Stimulated activated naive B cell treated with anti-CD40 and anti-IgM and Interleukin-4, amounts not matched to agents 10 μg/mL and 1 μg/mL and 100 μg/mL, for 72 hours (primary cell): ENCODE results near the gene SLC37A1.
A peak's percentile ranks its signal among the peaks of the same experiment; 100 is the strongest.

ENCODE experiments used
- ATAC-seq, 2 donors: fragments of 150-1000 bp; cut with Tn5 transposase; replicated peaks; 2 replicates each; pipeline ENCODE4 v1.10.0; 2021; ENCODE audit warnings: moderate library complexity in 1 of 2
- DNase-seq: peaks from one replicate; pipeline ENCODE4 v3.0.0; 2021
- H3K27ac Mint-ChIP-seq: one replicate; pipeline ENCODE4 v1.8.0; 2022; ENCODE audit warnings: mild to moderate bottlenecking, mixed read lengths
- H3K27me3 Mint-ChIP-seq, 2 donors: one replicate each; pipeline ENCODE4 v1.8.0; 2022; ENCODE audit warnings: mixed read lengths in 2 of 2
- H3K36me3 Mint-ChIP-seq, 2 donors: one replicate each; pipeline ENCODE4 v1.8.0; 2022; ENCODE audit warnings: mixed read lengths in 2 of 2, mild to moderate bottlenecking in 1 of 2
- H3K4me1 Mint-ChIP-seq, 2 donors: one replicate each; pipeline ENCODE4 v1.8.0; 2022; ENCODE audit warnings: mixed read lengths in 2 of 2, mild to moderate bottlenecking in 1 of 2
- H3K4me3 Mint-ChIP-seq, 2 donors: one replicate each; pipeline ENCODE4 v1.8.0; 2022; ENCODE audit warnings: mild to moderate bottlenecking in 2 of 2, mixed read lengths in 2 of 2, moderate library complexity in 1 of 2
- H3K9me3 Mint-ChIP-seq, 2 donors: one replicate each; pipeline ENCODE4 v1.8.0; 2022; ENCODE audit warnings: mixed read lengths in 2 of 2, mild to moderate bottlenecking in 1 of 2

SLC37A1 gene

GRCh38 chr21:42533306-42533962 is 19.8 kb downstream of the SLC37A1 start:
- Mint-ChIP-seq H3K4me3 (peak overlapping the region; percentile 74 to 78), H3K9me3 (no peaks in the 10 kb centered on the region), H3K4me1 (peaks cover 58 to 74% of the 10 kb centered on the region in 2 donors), H3K36me3 (peaks cover 38 to 74% of the 10 kb centered on the region in 2 donors), H3K27ac (peak overlapping the region; percentile 87), H3K27me3 (no peaks in the 10 kb centered on the region)
- DNase-seq (no peak), ATAC-seq (no peak)

GRCh38 chr21:42533963-42534355 is 20.3 kb downstream of the SLC37A1 start:
- ATAC-seq (no peak), DNase-seq (no peak)
- Mint-ChIP-seq H3K4me3 (peak overlapping the region; percentile 74 to 78), H3K4me1 (peaks cover 58 to 73% of the 10 kb centered on the region in 2 donors), H3K27me3 (no peaks in the 10 kb centered on the region), H3K9me3 (no peaks in the 10 kb centered on the region), H3K27ac (peak overlapping the region; percentile 87), H3K36me3 (peaks cover 38 to 75% of the 10 kb centered on the region in 2 donors)

GRCh38 chr21:42534421-42535378 is 21.0 kb downstream of the SLC37A1 start:
- Mint-ChIP-seq H3K27ac (peak overlapping the region; percentile 87), H3K27me3 (no peaks in the 10 kb centered on the region), H3K9me3 (no peaks in the 10 kb centered on the region), H3K4me3 (peak overlapping the region; percentile 74 to 78), H3K36me3 (peaks cover 40 to 78% of the 10 kb centered on the region in 2 donors), H3K4me1 (peaks cover 61 to 72% of the 10 kb centered on the region in 2 donors)
- ATAC-seq (peak; percentile 84 to 90), DNase-seq (peak; percentile 79)

- peaks cover 39 to 76% of the 10 kb centered on the region in 2 donors for H3K36me3 Mint-ChIP-seq
- ATAC-seq: peak; percentile 71
Measured at GRCh38 chr21:42535602-42536171, 22.0 kb downstream of the SLC37A1 start.

GRCh38 chr21:42536601-42537000 is 22.9 kb downstream of the SLC37A1 start:
- no peak for ATAC-seq
- H3K9me3 Mint-ChIP-seq: no peaks in the 10 kb centered on the region

More at GRCh38 chr21:42535602-42536171, 22.0 kb downstream of the SLC37A1 start:
- Mint-ChIP-seq H3K9me3 (no peaks in the 10 kb centered on the region), H3K27ac (peak overlapping the region; percentile 87), H3K4me1 (peaks cover 52 to 62% of the 10 kb centered on the region in 2 donors), H3K27me3 (no peaks in the 10 kb centered on the region), H3K4me3 (peak overlapping the region; percentile 57 to 74)
- DNase-seq: peak; percentile 77

GRCh38 chr21:42537106-42537742 is 23.6 kb downstream of the SLC37A1 start:
- DNase-seq (no peak), ATAC-seq (peak in 1 of 2 donors; percentile 18)
- H3K27me3 Mint-ChIP-seq: no peaks in the 10 kb centered on the region
- H3K36me3 Mint-ChIP-seq: peaks cover 35 to 71% of the 10 kb centered on the region in 2 donors
- H3K4me3 Mint-ChIP-seq: no peak overlapping the region
- H3K27ac Mint-ChIP-seq: peak overlapping the region; percentile 87
- H3K9me3 Mint-ChIP-seq: no peaks in the 10 kb centered on the region
- peaks cover 49 to 54% of the 10 kb centered on the region in 2 donors for H3K4me1 Mint-ChIP-seq

More at GRCh38 chr21:42536601-42537000, 22.9 kb downstream of the SLC37A1 start:
- Mint-ChIP-seq H3K4me3 (no peak overlapping the region), H3K27ac (peak overlapping the region; percentile 87), H3K36me3 (peaks cover 35 to 71% of the 10 kb centered on the region in 2 donors), H3K27me3 (no peaks in the 10 kb centered on the region), H3K4me1 (peaks cover 49 to 56% of the 10 kb centered on the region in 2 donors)
- DNase-seq: no peak

GRCh38 chr21:42538479-42539275 is 25.0 kb downstream of the SLC37A1 start:
- Mint-ChIP-seq H3K36me3 (peaks cover 38 to 70% of the 10 kb centered on the region in 2 donors), H3K27me3 (no peaks in the 10 kb centered on the region), H3K4me3 (no peak overlapping the region), H3K4me1 (peaks cover 40 to 45% of the 10 kb centered on the region in 2 donors), H3K27ac (no peak overlapping the region), H3K9me3 (no peaks in the 10 kb centered on the region)
- DNase-seq (no peak), ATAC-seq (no peak)

GRCh38 chr21:42539342-42539741 is 25.7 kb downstream of the SLC37A1 start:
- Mint-ChIP-seq H3K27me3 (no peaks in the 10 kb centered on the region), H3K27ac (no peak overlapping the region), H3K36me3 (peaks cover 44 to 70% of the 10 kb centered on the region in 2 donors), H3K4me3 (no peak overlapping the region), H3K9me3 (no peaks in the 10 kb centered on the region), H3K4me1 (peaks cover 33 to 38% of the 10 kb centered on the region in 2 donors)
- no peak for DNase-seq
- ATAC-seq: no peak

GRCh38 chr21:42539931-42540343 is 26.3 kb downstream of the SLC37A1 start:
- ATAC-seq: no peak
- Mint-ChIP-seq H3K27ac (no peak overlapping the region), H3K4me1 (peaks cover 31 to 32% of the 10 kb centered on the region in 2 donors), H3K27me3 (no peaks in the 10 kb centered on the region), H3K9me3 (no peaks in the 10 kb centered on the region), H3K4me3 (no peak overlapping the region), H3K36me3 (peaks cover 50 to 75% of the 10 kb centered on the region in 2 donors)
- DNase-seq: no peak

- DNase-seq (no peak), ATAC-seq (no peak)
- H3K27ac Mint-ChIP-seq: no peak overlapping the region
- peaks cover 50 to 79% of the 10 kb centered on the region in 2 donors for H3K36me3 Mint-ChIP-seq
- H3K9me3 Mint-ChIP-seq: no peaks in the 10 kb centered on the region
- H3K4me1 Mint-ChIP-seq: peaks cover 30 to 31% of the 10 kb centered on the region in 2 donors
- no peak overlapping the region for H3K4me3 Mint-ChIP-seq
- no peaks in the 10 kb centered on the region for H3K27me3 Mint-ChIP-seq
Measured at GRCh38 chr21:42540396-42540795, 26.7 kb downstream of the SLC37A1 start.

GRCh38 chr21:42541174-42541573 is 27.5 kb downstream of the SLC37A1 start:
- Mint-ChIP-seq H3K27me3 (no peaks in the 10 kb centered on the region), H3K27ac (no peak overlapping the region), H3K4me3 (no peak overlapping the region), H3K9me3 (no peaks in the 10 kb centered on the region), H3K36me3 (peaks cover 42 to 78% of the 10 kb centered on the region in 2 donors), H3K4me1 (peaks cover 23 to 25% of the 10 kb centered on the region in 2 donors)
- ATAC-seq: no peak
- no peak for DNase-seq

- H3K27me3 Mint-ChIP-seq: no peaks in the 10 kb centered on the region
- H3K27ac Mint-ChIP-seq: no peak overlapping the region
- no peak for DNase-seq
- H3K36me3 Mint-ChIP-seq: peaks cover 43 to 77% of the 10 kb centered on the region in 2 donors
- no peak overlapping the region for H3K4me3 Mint-ChIP-seq
- peaks cover 18 to 21% of the 10 kb centered on the region in 2 donors for H3K4me1 Mint-ChIP-seq
- no peak for ATAC-seq
- H3K9me3 Mint-ChIP-seq: no peaks in the 10 kb centered on the region
Measured at GRCh38 chr21:42541618-42542017, 28.0 kb downstream of the SLC37A1 start.

GRCh38 chr21:42542196-42542595 is 28.5 kb downstream of the SLC37A1 start:
- DNase-seq (no peak), ATAC-seq (no peak)
- H3K9me3 Mint-ChIP-seq: no peaks in the 10 kb centered on the region
- peaks cover 40 to 75% of the 10 kb centered on the region in 2 donors for H3K36me3 Mint-ChIP-seq
- H3K4me3 Mint-ChIP-seq: no peak overlapping the region
- H3K27me3 Mint-ChIP-seq: no peaks in the 10 kb centered on the region
- no peak overlapping the region for H3K27ac Mint-ChIP-seq
- H3K4me1 Mint-ChIP-seq: peaks cover 12 to 15% of the 10 kb centered on the region in 2 donors
